HK-2 (cell line): ENCODE results near the gene KRT72.

Source experiments
- DNase-seq: peaks from one replicate; pipeline ENCODE4 v3.0.0-alpha.2; 2018; ENCODE audit not compliant: unreplicated experiment

The KRT72 gene

DNA sequence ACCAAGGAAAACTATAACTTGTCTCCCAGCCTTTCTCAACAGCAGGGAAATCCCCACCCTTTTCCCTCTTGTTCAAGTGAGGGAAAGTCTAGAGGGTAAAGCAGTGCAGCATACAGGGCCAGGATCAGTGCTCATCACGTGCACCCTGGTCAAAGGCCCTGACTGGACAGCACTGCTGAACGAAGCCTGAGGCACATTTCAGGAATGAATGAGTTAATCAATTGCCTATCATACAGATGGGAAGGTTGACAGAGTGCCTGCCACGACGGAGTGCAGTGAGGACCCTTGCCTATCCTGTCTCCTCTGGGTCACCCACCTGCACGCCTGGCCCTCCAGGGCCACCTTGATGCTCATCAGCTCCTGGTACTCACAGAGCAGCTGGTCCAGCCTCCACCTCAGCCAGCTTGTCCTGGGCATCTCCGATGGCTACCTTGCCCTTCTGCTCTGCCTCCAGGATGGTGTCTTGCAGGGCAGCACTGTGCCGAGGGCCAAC is 28.8 kb upstream of the KRT72 start:
- DNase-seq, result no peak

DNA sequence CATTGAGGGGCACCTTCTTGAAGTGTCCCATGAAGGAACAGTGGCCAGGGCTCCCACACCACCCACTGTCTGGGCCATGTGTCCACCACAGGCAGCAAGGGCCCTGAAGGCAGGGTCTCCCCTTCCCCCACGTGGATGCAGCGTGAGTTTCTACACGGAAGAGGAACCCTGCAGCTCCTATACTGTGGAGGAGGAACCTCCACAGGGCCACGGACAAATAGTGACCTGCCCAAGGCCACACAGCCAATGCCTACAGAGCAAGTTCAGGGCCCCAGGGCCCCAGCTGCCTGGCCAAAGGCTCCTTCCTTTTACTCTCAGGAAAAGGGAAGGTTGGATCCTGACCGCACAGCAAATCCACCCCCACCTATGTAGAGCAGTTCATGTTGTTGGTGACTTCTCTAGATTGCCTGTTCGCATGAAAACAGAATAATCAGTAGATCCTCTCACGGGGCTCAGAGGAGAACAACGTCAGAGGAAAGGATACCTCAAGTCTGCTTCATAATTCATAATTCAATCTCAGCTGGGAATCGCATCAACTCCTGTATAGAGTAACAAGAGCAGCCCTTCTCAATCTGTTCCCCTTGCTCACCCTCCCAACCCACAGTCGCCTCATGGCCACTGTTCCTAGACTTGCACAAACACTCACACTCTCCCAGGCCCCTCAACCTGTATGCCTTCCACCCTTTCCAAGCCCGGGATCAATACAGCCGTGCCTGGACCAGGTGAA is 28.2 kb upstream of the KRT72 start:
- DNase-seq, result no peak

GRCh38 chr12:52628841-52629240 is 27.6 kb upstream of the KRT72 start:
- no peak for DNase-seq

DNA sequence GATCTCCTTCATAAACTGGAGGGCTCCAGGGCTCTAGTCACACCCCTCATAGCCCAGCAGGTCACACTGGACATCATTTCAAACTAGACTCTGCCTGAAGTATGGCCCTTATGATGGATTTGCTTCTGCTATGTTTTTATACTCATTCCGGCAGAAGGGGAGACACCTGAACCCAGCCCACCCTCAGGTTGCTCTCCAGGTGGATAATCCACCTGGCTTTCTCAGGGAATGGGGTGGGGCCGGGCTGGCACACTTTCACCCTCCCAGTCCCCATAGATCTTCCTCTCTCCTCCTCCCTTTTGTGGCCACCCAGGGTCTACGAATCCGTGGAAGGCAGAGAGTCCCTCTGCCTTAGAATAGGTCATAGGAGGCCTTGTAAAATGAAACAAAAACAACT is 26.8 kb upstream of the KRT72 start:
- no peak for DNase-seq

DNA sequence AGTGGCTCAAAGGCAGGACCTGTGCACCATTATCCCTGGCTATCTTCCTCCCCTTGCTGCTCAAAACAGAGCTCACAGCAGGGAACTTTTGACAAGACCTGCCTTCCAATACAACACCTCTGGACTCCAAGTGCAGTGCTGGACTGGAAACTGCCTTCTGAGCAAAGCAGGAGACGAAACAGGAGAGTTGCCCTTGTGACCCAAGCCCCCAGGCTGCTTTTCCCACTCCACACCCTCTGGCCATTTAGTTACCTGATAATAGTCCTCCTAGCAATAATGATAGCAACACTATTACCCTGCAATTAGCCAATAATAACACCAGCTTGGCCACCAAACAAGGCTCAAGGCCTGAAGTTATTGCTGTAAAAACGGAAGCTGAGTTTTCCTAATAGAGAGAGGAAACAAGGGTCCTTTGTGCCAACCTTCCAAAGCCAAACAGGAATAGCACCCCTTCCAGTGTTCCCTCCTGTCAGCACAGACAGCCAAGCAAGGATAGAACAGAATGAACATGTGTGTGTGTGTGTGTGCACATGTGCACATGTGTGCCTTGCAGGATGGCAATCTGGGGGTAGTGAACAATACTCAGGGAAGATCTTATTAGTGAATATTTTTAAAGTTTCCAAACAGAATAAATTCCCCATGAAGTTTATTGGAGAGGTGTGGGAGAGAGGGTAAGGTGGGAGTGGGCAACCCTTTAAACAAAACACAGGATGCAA is 26.3 kb upstream of the KRT72 start:
- DNase-seq, result no peak

GRCh38 chr12:52622349-52622748 is 21.1 kb upstream of the KRT72 start:
- DNase-seq, result no peak

GRCh38 chr12:52618866-52619265 is 17.6 kb upstream of the KRT72 start:
- DNase-seq, result no peak

DNA sequence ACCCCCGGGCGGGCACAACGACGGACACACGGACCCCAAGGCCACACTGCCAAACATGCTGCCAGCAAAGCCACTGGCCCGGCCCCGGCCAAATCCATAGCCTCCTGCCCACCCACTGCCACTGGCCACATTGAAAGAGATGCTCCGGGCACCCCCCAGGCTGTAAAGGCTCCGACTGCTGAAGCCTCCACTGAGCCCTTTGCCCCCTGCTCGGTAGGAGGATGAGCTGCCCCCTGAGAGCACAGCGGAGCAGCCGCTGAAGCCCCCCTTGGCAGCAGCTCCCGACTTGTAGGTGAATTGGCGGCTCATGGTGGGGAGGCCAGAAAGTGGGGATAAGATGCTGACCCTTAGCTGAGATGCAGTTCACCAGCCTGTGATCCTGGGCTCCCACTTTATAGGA is 17.0 kb upstream of the KRT72 start, which contains the start of gene KRT73:
TSS of gene KRT73 (minus strand) at position 344 of the 400 bp plus-strand sequence. CDS start at position 309, 35 bp downstream.
- DNase-seq, result no peak

DNA sequence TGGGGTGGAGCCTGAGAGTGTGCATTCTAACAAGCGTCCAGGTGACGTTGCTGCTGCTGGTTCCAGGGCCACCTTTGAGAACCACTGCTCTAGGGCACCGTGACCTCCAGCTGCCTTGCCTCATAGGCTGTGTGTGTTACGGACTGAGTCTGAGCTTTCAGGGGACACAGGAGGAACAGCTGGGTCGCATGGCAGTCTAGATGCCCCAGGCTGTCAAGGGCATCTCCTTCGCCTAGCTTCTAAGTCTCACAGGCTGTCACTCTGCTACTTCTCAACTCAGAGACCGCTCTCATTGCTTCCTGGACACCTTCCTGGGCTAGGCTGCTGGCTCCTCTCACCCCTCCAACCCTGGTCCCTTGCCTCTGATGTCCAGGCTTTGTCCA is 16.1 kb upstream of the KRT72 start:
- DNase-seq, result no peak

DNA sequence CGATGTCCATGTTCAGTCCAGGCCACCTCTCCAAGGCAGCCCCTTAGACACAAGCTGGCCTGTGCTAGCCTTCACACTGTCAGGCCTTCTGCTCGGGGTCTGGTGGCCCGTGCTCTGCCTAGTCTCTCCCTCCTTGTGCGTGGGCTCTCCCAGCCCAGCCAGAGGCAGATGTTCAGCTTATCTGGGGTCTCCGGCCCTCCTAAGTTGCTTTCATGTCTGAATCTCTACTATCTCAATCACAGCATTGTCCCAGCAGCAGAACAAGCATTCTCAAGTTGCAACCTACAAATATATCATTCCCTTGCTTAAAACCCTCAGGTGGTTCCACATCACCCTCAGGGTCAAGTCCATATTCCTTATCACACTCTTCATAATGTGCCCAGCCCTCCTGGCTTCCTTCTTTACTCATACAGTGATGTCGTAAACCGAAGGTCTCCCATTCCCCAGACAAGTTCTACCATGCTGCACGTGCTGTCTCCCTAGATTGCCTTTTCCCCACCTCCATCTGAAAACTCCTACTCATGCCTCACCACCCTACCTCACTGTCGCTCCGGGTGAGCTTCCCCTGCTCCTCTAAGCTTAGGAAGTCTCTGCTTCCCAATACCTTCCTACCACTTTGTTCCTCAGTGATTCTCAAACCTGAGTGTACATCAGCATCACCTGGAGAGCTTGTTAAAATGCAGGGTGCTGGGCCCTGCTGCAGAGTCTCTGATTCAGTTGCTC is 15.6 kb upstream of the KRT72 start:
- DNase-seq, result no peak

DNA sequence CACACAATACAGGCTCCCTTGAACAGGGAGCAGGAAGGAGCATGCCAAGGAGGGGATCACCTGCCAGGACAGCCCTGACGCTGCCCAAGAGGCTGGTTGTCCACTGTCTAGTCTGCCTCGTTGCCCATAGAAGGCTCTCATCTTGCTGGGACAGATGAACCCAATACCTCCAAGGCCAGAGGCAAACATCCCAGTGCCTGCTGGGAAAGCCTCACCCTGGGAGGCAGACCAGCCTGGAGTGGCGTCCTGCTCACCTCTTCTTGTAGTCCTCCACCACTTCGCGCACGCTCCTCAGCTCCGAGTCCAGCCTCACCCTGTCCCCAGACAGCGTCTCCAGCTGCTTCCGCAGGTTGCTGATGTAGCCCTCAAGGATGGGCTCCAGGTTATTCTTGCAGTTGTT is 14.6 kb upstream of the KRT72 start:
- no peak for DNase-seq

GRCh38 chr12:52615208-52615868 is 14.1 kb upstream of the KRT72 start:
- no peak for DNase-seq

DNA sequence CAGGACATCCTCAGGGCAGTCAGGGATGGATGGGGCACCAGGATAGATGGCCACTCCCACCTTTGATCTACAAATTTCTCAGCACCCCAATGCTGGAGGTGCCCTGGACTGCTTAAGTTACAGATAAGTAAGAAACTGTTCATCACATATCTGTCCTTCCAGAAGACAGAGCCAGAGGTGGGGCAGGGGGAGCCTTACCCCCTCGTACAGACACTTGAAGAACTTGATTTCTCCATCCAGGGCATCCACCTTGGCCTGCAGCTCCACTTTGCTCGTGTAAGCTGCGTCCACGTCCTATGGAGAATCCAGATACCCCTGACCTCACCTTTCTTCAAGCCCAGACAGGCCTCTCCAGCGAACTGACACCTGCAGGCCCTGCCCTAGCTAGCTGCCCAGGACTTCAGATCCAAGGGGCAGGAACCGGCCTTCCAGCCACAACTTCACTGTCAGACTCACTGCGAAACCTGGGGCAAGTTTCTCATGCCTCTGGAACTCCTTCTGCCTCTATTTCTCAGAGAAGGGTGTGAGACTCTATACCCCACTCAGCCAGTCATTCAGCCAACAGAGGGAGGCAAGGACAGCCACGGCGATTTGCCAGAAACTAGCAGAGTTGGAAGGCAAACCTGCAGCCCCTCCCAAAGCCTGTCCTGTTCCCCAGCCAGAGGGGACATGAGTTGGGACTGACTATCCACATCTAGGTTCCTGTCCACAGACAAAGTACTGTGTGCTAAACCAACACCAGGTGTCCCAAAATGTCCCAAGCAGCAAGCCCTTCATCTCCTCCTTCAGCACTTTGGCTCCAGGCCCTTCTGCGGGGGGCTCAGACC is 13.3 kb upstream of the KRT72 start:
- no peak for DNase-seq

GRCh38 chr12:52613384-52614030 is 12.2 kb upstream of the KRT72 start:
- DNase-seq, result no peak

DNA sequence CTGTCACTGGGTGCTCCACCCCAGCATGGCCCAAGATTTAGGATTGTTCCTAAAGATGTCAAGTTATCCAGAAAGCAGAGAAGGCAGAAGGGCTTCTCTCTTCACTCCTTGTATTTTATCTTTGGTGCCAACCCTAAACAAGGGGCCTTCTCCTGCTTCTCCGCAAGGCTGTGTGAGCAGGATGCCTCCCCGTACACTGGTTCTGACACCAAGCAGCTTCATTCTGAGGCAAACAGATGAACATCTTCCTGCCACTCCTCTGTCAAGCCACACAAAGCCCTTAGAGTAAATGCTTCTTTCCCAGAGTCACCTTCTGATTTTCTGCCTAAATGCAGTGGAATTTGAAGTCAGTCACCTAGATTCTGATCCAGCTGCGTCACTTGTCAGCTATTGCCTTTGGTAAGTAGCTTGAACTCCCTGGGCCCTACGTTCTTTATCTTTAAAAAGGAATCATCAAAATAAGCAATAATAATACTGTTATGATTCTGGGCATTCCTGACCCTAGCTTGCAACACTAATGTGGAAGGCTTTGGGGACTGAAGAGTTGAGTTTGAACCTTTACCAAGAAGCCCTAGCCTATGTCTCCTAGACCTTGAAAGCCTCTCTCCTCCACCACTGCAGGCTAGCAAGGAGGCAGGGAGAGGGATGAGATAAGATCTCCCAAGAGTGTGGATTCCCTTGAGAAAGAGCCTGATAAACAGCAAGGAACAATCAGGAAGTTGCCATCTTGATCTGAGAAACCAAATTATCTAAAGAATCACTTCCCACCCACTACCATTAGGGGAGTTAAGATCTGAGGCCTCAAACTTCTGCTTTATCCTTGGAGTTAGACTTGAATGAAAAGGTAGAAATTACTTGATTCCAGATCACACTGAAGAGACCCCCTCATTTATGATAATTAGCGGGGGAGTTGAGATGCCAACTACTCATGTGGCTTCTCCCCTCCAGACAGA is 11.4 kb upstream of the KRT72 start:
- DNase-seq, result no peak

DNA sequence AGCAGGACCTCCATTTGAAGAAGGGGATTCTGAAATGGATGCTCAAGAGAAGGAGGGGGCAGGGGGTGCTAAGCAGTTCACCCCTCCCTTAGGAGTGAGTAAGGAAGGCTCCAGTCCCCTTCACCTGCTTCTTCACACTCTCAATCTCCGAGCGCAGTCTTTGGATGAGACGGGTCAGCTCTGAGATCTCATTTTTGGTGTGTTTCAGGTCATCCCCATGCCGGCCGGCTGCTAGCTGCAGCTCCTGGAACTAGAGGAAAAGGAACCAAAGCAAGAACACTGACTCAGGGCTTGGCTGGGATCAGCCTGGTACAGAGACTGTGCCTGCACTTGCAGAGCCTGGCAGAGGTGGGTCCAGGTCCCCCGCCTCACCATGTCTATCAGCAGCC is 9.8 kb upstream of the KRT72 start:
- no peak for DNase-seq

DNA sequence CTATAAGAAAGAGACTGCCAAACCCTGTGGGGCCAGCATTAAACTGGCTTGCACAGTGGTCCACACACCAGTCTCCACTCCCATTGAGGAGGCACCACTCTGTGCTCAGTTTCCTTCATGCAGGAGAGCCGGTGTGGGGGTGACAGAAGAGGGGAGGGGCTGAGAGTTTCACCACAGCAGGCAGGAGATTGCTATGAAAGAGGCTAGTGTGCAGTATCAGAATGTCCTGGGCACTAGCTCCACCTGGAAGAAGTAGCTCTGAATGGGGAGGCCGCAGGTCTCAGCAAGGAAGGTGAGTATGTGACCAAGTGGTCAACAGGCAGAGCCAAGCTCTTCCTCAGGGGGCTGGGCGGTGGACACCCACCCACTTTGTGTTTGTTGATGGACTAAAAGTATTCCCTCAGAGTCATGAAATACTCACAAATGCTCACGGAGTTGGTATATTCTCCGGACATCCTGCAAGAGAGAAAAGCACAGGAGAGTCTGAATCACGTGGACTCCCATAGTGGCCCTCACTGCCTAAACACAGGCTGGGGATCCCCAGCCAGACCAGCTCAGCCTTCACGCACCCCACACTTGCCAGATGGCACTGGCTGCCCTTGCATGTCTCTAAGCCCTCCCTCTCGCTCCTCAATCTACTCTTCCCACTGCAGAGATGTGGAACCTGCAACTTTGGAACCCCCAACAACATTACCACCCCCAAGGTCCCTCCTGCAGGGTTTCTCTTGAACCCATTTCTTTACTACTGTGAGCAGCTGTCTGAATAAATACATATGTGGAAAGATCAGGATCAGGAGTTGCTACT is 7.8 kb upstream of the KRT72 start:
- DNase-seq, result no peak

GRCh38 chr12:52608161-52608560 is 6.9 kb upstream of the KRT72 start:
- DNase-seq, result no peak

DNA sequence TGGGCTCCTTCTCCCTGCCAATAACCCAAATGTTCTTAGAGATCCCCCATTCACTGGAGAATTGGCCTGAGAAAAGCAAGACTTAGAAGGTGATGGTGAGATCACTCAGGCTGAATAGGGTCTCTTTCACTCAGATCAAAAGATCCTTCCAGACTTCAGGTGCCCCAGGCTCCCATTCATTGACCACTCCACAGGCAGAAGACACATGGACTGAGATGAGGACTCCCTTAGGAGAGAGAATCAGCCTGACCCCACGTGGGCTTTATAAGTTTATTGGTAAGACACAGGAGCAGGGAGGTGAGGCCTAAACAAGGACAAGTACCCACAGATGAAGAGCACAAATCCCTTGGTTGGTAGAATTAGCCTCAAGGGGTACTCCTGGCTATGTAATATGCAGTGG is 6.1 kb upstream of the KRT72 start:
- DNase-seq, result no peak
